Left renal cortex interstitium (tissue), 4 donors: ENCODE results near the gene KCNAB2. TPM values are rescaled to one million over a fixed set of nuclear protein-coding genes. Genes with fewer than 3 reads are reported as not detected.
"Not testable (repeated sequence)": the region's sequence is repeated elsewhere in the genome, so short reads cannot be mapped to it uniquely, and the experiment has no call there.

ENCODE experiments used
- DNase-seq, 4 donors: peaks; one replicate each; pipeline ENCODE4 v3.0.0-alpha.2; 2013; ENCODE audit warnings: low read depth in 4 of 4, low spot score in 2 of 4, missing footprints in 1 of 4
- polyA plus RNA-seq, 4 donors: library from polyadenylated mRNA; unstranded; fragments of 120-200 nt; gene quantifications; one replicate each; pipeline ENCODE4 v1.2.1, GENCODE V29; 2013; ENCODE audit not compliant: insufficient read length in 4 of 4

The KCNAB2 gene
- polyA plus RNA-seq, 4 donors = 4.4 to 5.5 (median 5.0) TPM

- peak; percentile 60 to 83 (median 74) for DNase-seq
These were observed 7.0 kb downstream of the KCNAB2 start for GRCh38 chr1:6052543-6053205.

GRCh38 chr1:6053206-6053546 lies 7.5 kb downstream of the KCNAB2 start:
- DNase-seq = no peak

GRCh38 chr1:6054596-6054995 lies 8.9 kb downstream of the KCNAB2 start:
- DNase-seq = no peak

- no peak for DNase-seq
These were observed 10.9 kb downstream of the KCNAB2 start for GRCh38 chr1:6056572-6056948.

- no peak for DNase-seq
These were observed 11.6 kb downstream of the KCNAB2 start for GRCh38 chr1:6057170-6057845.

- no peak for DNase-seq
These were observed 14.2 kb downstream of the KCNAB2 start for GRCh38 chr1:6059866-6060265.

GRCh38 chr1:6062670-6063069 lies 17.0 kb downstream of the KCNAB2 start:
- DNase-seq = no peak

GRCh38 chr1:6063532-6064053 lies 17.9 kb downstream of the KCNAB2 start:
- not testable (repeated sequence) for DNase-seq

- DNase-seq = no peak
These were observed 19.6 kb downstream of the KCNAB2 start for GRCh38 chr1:6065093-6065858.

- no peak for DNase-seq
These were observed 21.0 kb downstream of the KCNAB2 start for GRCh38 chr1:6066680-6067079.

- DNase-seq = no peak
These were observed 22.4 kb downstream of the KCNAB2 start for GRCh38 chr1:6068073-6068472.

- no peak for DNase-seq
These were observed 23.2 kb downstream of the KCNAB2 start for GRCh38 chr1:6068932-6069331.

GRCh38 chr1:6069573-6069972 lies 23.9 kb downstream of the KCNAB2 start:
- DNase-seq = no peak

GRCh38 chr1:6070450-6070974 lies 24.8 kb downstream of the KCNAB2 start:
- no peak for DNase-seq

GRCh38 chr1:6071219-6071618 lies 25.5 kb downstream of the KCNAB2 start:
- no peak for DNase-seq

GRCh38 chr1:6072774-6073479 lies 27.2 kb downstream of the KCNAB2 start:
- no peak for DNase-seq

- DNase-seq = no peak
These were observed 27.9 kb downstream of the KCNAB2 start for GRCh38 chr1:6073480-6074053.

- no peak for DNase-seq
These were observed 28.7 kb downstream of the KCNAB2 start for GRCh38 chr1:6074192-6074901.

- DNase-seq = no peak
These were observed 30.1 kb downstream of the KCNAB2 start for GRCh38 chr1:6075748-6076147.

- not testable (repeated sequence) for DNase-seq
These were observed 31.4 kb downstream of the KCNAB2 start for GRCh38 chr1:6077061-6077460.
